ENCODE data around the gene UQCRC1. TPM values are rescaled to one million over a fixed set of nuclear protein-coding genes. Genes with fewer than 3 reads are reported as not detected.

UQCRC1 gene
- 405 and 418 TPM in 2 replicates for total RNA-seq

- H3K4me3 ChIP-seq (ENCODE audit: low read depth, low read length) = peak within 1 kb of the TSS; percentile 98
- TF ChIP-seq CTCF (IDR thresholded peaks at IDR 0.05; ENCODE audit: insufficient read depth, low read depth, low read length) = peak; percentile 70
- peak; percentile 93 for DNase-seq (ENCODE audit: low read depth)
These were observed at the start of gene UQCRC1 for GRCh38 chr3:48609088-48610005. Gene UQCRC1, minus strand, starts transcription at chr3:48609646. Its CDS starts 26 bp downstream, at chr3:48609620.

GRCh38 chr3:48656841-48657281 lies 47.4 kb upstream of the UQCRC1 start:
- DNase-seq (ENCODE audit: low read depth) = no peak
- H3K4me3 ChIP-seq (ENCODE audit: low read depth, low read length) = peak overlapping the region; percentile 59
- TF ChIP-seq CTCF (IDR thresholded peaks at IDR 0.05; ENCODE audit: insufficient read depth, low read depth, low read length) = no peak

- DNase-seq (ENCODE audit: low read depth) = peak; percentile 84
- peak overlapping the region; percentile 59 for H3K4me3 ChIP-seq (ENCODE audit: low read depth, low read length)
- peak; percentile 59 for TF ChIP-seq CTCF (IDR thresholded peaks at IDR 0.05; ENCODE audit: insufficient read depth, low read depth, low read length)
These were observed 46.8 kb upstream of the UQCRC1 start for GRCh38 chr3:48656061-48656840.

- no peak for TF ChIP-seq CTCF (IDR thresholded peaks at IDR 0.05; ENCODE audit: insufficient read depth, low read depth, low read length)
- no peak for DNase-seq (ENCODE audit: low read depth)
- peak overlapping the region; percentile 59 for H3K4me3 ChIP-seq (ENCODE audit: low read depth, low read length)
These were observed 46.2 kb upstream of the UQCRC1 start for GRCh38 chr3:48655606-48656005.

GRCh38 chr3:48655063-48655462 lies 45.6 kb upstream of the UQCRC1 start:
- TF ChIP-seq CTCF (IDR thresholded peaks at IDR 0.05; ENCODE audit: insufficient read depth, low read depth, low read length) = no peak
- no peak for DNase-seq (ENCODE audit: low read depth)
- no peak overlapping the region for H3K4me3 ChIP-seq (ENCODE audit: low read depth, low read length)

GRCh38 chr3:48652923-48653715 lies 43.7 kb upstream of the UQCRC1 start:
- no peak for DNase-seq (ENCODE audit: low read depth)
- H3K4me3 ChIP-seq (ENCODE audit: low read depth, low read length) = no peak overlapping the region
- no peak for TF ChIP-seq CTCF (IDR thresholded peaks at IDR 0.05; ENCODE audit: insufficient read depth, low read depth, low read length)
